Memory B cell (primary cell): ENCODE data around the gene IL1RAP.
"Not testable (repeated sequence)": the region's sequence is repeated elsewhere in the genome, so short reads cannot be mapped to it uniquely, and the experiment has no call there.

Experiments
- ATAC-seq: fragments of 150-1000 bp; cut with Tn5 transposase; 2 replicates; pipeline ENCODE4 v1.10.0; 2021; ENCODE audit warnings: low read depth, mild to moderate bottlenecking, moderate library complexity
- DNase-seq, 2 donors: peaks; one replicate each; pipeline ENCODE4 v3.0.0; 2022; ENCODE audit warnings: low spot score in 2 of 2
- H3K27ac Mint-ChIP-seq: one replicate; pipeline ENCODE4 v1.8.0; 2022; ENCODE audit warnings: mild to moderate bottlenecking, moderate library complexity, mixed read lengths
- H3K27me3 Mint-ChIP-seq: one replicate; pipeline ENCODE4 v1.8.0; 2022; ENCODE audit warnings: mixed read lengths
- H3K36me3 Mint-ChIP-seq: one replicate; pipeline ENCODE4 v1.8.0; 2022; ENCODE audit warnings: mild to moderate bottlenecking, mixed read lengths
- H3K4me1 Mint-ChIP-seq: one replicate; pipeline ENCODE4 v1.8.0; 2022; ENCODE audit warnings: mixed read lengths
- H3K4me3 Mint-ChIP-seq: one replicate; pipeline ENCODE4 v1.8.0; 2022; ENCODE audit warnings: mild to moderate bottlenecking, moderate library complexity, mixed read lengths
- H3K9me3 Mint-ChIP-seq: one replicate; pipeline ENCODE4 v1.8.0; 2022; ENCODE audit warnings: mixed read lengths

IL1RAP gene

DNA sequence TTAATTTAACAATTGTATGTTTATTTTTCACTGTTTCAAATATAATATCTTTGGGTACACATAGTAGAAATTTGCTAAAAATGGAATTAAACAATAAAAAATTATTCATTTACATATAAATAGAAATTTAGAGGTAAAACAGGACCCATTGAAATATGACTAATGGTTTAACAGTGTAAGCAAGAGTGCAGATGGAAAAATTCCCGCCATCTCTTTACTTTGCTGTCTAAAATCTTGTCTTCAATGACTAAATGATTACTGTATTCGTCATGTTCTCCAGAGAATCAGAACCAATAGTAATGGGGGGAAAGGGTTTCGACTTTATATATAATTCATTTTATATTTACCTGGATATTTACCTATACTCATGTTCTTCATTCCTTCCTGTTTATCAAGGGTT is 163.1 kb downstream of the IL1RAP start:
- no peak for ATAC-seq
- Mint-ChIP-seq H3K27me3 (no peaks in the 10 kb centered on the region), H3K36me3 (no peaks in the 10 kb centered on the region), H3K4me1 (no peaks in the 10 kb centered on the region), H3K9me3 (peaks cover 5% of the 10 kb centered on the region), H3K27ac (no peak overlapping the region), H3K4me3 (no peak overlapping the region)
- DNase-seq: no peak

DNA sequence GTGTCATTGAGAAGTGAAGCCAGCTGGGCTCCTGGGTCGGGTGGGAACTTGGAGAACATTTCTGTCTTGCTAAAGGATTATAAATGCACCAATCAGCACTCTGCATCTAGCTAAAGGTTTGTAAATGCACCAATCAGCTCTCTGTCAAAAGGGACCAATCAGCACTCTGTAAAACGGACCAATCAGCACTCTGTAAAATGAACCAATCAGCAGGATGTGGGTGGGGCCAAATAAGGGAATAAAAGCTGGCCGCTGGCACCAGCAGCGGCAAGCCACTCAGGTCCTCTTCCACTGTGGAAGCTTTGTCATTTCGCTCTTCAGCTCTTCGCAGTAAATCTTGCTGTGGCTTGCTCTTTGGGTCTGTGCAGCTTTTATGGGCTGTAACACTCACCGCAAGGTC is 164.0 kb downstream of the IL1RAP start:
- not testable (repeated sequence) for H3K36me3 Mint-ChIP-seq

GRCh38 chr3:190680691-190681090 is 166.8 kb downstream of the IL1RAP start:
- no peak for DNase-seq
- Mint-ChIP-seq H3K27ac (no peak overlapping the region), H3K27me3 (no peaks in the 10 kb centered on the region), H3K9me3 (peaks cover 5% of the 10 kb centered on the region), H3K4me1 (no peaks in the 10 kb centered on the region), H3K4me3 (no peak overlapping the region), H3K36me3 (no peaks in the 10 kb centered on the region)
- no peak for ATAC-seq

More for the DNA sequence above, 164.0 kb downstream of the IL1RAP start:
- not testable (repeated sequence) for H3K9me3 Mint-ChIP-seq, DNase-seq, H3K4me1 Mint-ChIP-seq, H3K27me3 Mint-ChIP-seq, H3K4me3 Mint-ChIP-seq, ATAC-seq, H3K27ac Mint-ChIP-seq

DNA sequence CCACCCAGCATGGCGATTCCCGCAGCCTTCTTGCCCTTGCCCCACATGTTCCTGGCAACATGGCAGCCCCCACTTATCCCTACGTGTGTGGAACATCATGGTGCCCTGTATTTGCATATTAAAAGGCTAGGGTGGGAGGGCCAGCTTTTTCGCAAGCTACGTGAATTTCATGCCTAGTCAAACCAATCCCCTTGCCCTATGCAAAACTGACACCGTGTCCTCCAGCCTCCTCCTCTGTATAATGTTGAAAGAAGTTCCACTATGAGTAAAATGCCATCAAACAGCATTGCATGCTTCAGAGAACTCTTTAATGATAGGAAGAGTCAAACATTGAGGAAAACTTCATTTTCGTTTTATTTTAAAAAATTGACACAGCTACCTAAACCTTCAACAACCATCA is 170.9 kb downstream of the IL1RAP start:
- Mint-ChIP-seq H3K27me3 (peaks cover 2% of the 10 kb centered on the region), H3K4me1 (no peaks in the 10 kb centered on the region), H3K27ac (no peak overlapping the region), H3K9me3 (peaks cover 2% of the 10 kb centered on the region), H3K4me3 (no peak overlapping the region), H3K36me3 (no peaks in the 10 kb centered on the region)
- no peak for ATAC-seq
- DNase-seq: no peak

DNA sequence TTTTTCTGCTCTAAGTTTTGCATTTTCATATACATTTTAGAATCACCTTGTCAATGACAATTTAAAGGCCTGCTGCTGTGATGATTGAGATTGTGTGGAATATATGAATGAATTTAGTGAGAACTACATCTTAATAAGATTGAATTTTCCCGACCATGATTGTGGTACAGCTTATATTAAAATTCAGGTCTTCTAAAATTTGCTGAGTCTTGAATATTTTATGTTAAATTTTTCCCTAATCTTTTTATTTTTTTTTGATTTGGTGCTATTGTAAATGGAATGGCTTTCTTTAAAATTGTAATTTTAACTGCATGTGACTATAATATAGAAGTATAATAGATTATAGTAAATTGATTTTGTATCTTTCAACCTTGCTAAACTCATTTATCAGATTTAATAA is 172.1 kb downstream of the IL1RAP start:
- ATAC-seq: no peak
- Mint-ChIP-seq H3K9me3 (peaks cover 2% of the 10 kb centered on the region), H3K4me3 (no peak overlapping the region), H3K27ac (no peak overlapping the region), H3K27me3 (peaks cover 2% of the 10 kb centered on the region), H3K4me1 (no peaks in the 10 kb centered on the region), H3K36me3 (no peaks in the 10 kb centered on the region)
- no peak for DNase-seq

- Mint-ChIP-seq H3K4me3 (no peak overlapping the region), H3K36me3 (no peaks in the 10 kb centered on the region), H3K4me1 (no peaks in the 10 kb centered on the region), H3K9me3 (peaks cover 2% of the 10 kb centered on the region), H3K27ac (no peak overlapping the region), H3K27me3 (peaks cover 3% of the 10 kb centered on the region)
- ATAC-seq (no peak), DNase-seq (no peak)
These were observed 176.4 kb downstream of the IL1RAP start for GRCh38 chr3:190690246-190690645.

- Mint-ChIP-seq H3K27ac (no peak overlapping the region), H3K9me3 (peaks cover 2% of the 10 kb centered on the region), H3K27me3 (peaks cover 3% of the 10 kb centered on the region), H3K4me1 (no peaks in the 10 kb centered on the region), H3K36me3 (no peaks in the 10 kb centered on the region), H3K4me3 (no peak overlapping the region)
- no peak for ATAC-seq
- DNase-seq: no peak
These were observed 178.4 kb downstream of the IL1RAP start for GRCh38 chr3:190692256-190692655.

DNA sequence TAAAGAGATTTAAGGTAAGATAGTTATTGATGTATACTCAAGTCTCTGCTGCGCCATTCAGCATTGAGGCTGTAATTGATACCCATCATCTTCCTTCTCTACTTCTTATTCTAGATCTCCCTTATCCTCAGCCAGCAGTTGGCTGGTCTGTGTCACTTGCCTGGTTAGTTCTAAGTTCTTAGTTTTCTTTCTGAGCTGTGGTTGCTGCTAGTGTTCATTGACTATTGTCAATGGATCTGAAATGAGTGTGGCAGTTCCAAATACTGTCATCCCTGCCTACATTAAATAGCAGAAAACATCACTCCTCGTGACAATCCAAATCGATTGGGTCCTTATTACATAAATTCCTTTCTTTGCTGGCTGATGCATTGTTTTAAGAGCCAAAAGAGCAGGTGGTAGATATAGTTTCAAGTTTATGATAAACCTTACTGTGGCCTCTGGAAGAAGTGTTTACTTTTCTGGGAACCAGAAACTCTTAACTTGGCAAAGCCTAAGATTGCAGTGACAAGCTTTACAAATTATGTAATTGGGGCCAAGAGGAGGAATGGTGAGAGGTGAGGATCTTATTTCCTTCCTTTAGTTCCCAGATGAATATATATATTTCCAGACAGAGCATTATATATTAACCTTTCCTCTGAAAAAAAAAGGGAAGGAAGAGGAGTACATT is 180.6 kb downstream of the IL1RAP start:
- no peak for ATAC-seq
- Mint-ChIP-seq H3K4me3 (no peak overlapping the region), H3K9me3 (no peaks in the 10 kb centered on the region), H3K4me1 (no peaks in the 10 kb centered on the region), H3K36me3 (no peaks in the 10 kb centered on the region), H3K27me3 (peaks cover 2% of the 10 kb centered on the region), H3K27ac (no peak overlapping the region)
- no peak for DNase-seq

DNA sequence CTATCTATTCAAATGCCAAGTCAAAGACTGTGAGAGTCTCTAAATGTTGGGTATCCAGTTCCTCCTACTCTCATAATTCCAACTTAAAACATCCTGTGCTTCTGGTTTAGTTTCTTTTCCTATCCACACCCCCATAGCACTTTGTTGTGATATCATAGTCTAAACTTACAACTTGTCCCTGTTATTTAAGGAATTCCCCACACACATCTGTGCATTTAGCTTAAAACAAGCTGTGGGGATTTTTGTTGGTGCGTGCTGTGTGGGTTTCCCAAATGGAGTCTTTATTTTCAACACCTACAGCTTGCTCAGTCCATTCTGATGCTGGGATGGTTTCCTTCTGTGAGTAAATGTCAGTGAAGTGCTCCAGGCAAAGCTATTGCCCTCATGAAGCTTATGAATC is 181.3 kb downstream of the IL1RAP start:
- no peak overlapping the region for H3K27ac Mint-ChIP-seq
- no peak for DNase-seq
- ATAC-seq: no peak
- H3K4me3 Mint-ChIP-seq: no peak overlapping the region
- H3K27me3 Mint-ChIP-seq: peaks cover 2% of the 10 kb centered on the region
- H3K36me3 Mint-ChIP-seq: no peaks in the 10 kb centered on the region
- H3K4me1 Mint-ChIP-seq: no peaks in the 10 kb centered on the region
- no peaks in the 10 kb centered on the region for H3K9me3 Mint-ChIP-seq

- no peaks in the 10 kb centered on the region for H3K9me3 Mint-ChIP-seq
- no peak overlapping the region for H3K4me3 Mint-ChIP-seq
These were observed 182.1 kb downstream of the IL1RAP start for GRCh38 chr3:190695994-190696393.

DNA sequence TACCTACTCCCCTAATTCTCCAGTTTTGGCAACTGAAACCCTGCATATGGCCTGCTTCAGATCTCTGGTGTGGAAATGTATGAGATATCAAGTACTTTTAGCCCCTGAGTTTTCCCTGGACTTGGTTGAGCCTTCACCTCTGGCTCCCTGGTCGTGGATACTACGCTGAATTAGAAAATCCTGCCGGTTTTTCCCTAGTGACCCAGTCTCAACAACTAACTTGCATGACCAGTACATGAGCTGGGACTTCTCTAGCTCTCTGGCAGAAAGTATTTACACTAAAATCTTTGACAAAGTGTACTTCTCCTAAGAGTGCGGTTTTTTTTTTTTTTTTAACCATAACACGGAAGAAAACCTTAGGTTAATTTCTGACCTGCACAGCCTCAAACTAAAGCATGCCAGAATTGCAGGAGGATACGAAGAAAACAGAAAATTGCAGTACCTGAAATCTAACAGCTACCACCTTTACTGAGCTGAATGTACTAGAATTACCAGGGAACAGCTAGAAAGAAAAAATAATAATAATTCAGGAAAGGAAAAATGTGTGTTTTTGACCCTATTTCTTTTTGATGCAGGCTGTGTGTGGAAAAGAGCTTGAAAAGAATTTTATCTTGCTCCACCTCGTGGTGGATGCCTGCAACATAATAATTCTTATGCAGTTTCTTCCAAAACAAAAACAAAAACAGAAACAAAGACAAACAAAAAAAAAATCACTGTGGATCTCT is 183.1 kb downstream of the IL1RAP start:
- Mint-ChIP-seq H3K4me3 (no peak overlapping the region), H3K27ac (no peak overlapping the region), H3K27me3 (peaks cover 5% of the 10 kb centered on the region), H3K9me3 (no peaks in the 10 kb centered on the region), H3K36me3 (no peaks in the 10 kb centered on the region), H3K4me1 (no peaks in the 10 kb centered on the region)
- ATAC-seq: no peak
- DNase-seq: peak in 1 of 2 donors; percentile 12

More at GRCh38 chr3:190695994-190696393, 182.1 kb downstream of the IL1RAP start:
- Mint-ChIP-seq H3K4me1 (no peaks in the 10 kb centered on the region), H3K36me3 (no peaks in the 10 kb centered on the region), H3K27me3 (peaks cover 5% of the 10 kb centered on the region), H3K27ac (no peak overlapping the region)
- ATAC-seq: no peak
- no peak for DNase-seq

GRCh38 chr3:190697502-190697830 is 183.6 kb downstream of the IL1RAP start:
- Mint-ChIP-seq H3K4me1 (no peaks in the 10 kb centered on the region), H3K36me3 (no peaks in the 10 kb centered on the region), H3K27me3 (peaks cover 7% of the 10 kb centered on the region), H3K4me3 (no peak overlapping the region), H3K9me3 (no peaks in the 10 kb centered on the region), H3K27ac (no peak overlapping the region)
- ATAC-seq (no peak), DNase-seq (no peak)

DNA sequence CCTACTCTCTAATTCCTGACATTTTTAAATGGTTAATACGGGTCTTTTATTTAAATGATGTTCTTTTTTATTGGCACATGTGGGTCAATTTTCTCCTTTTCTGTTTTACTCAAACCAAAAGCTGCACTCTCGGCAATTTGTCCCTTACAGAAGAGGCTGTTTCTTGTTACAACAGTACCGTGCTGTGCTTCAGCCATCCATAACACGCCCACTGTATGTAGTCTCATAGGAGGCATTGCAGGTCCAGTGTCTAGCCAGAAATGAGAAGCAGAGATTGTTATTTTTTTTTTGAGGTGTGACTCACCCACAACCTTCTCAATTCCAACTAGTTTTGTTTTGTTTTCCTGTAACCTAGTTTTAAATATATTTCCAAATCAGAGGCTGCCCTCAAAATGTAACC is 184.0 kb downstream of the IL1RAP start:
- DNase-seq (no peak), ATAC-seq (no peak)
- Mint-ChIP-seq H3K27me3 (peaks cover 7% of the 10 kb centered on the region), H3K36me3 (no peaks in the 10 kb centered on the region), H3K4me3 (no peak overlapping the region), H3K4me1 (no peaks in the 10 kb centered on the region), H3K9me3 (no peaks in the 10 kb centered on the region), H3K27ac (no peak overlapping the region)

DNA sequence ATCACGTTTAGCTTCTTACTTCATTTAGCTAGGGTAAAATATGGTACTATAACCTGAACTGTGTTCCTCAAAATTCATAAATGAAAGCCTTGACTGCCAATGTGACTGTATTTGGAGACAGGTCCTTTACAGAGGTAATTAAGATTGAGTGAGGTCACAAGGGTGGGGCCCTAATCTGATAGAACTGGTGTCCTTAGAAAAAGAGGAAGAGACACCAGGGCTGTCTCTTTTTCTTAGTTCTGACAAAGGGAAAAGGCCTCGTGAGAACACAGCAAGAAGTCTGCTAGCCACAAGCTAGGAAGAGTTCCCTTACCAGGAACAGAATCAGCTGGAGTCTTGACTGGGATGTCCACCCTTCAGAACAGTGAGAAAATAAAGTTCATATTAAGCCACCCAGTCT is 185.9 kb downstream of the IL1RAP start:
- no peaks in the 10 kb centered on the region for H3K4me1 Mint-ChIP-seq
- no peaks in the 10 kb centered on the region for H3K9me3 Mint-ChIP-seq
- no peak overlapping the region for H3K4me3 Mint-ChIP-seq
- no peak for DNase-seq
- no peak for ATAC-seq
- no peaks in the 10 kb centered on the region for H3K36me3 Mint-ChIP-seq
- peaks cover 8% of the 10 kb centered on the region for H3K27me3 Mint-ChIP-seq
- H3K27ac Mint-ChIP-seq: no peak overlapping the region

GRCh38 chr3:190701096-190701532 is 187.2 kb downstream of the IL1RAP start:
- no peak overlapping the region for H3K4me3 Mint-ChIP-seq
- ATAC-seq (peak; percentile 34), DNase-seq (no peak)
- peaks cover 8% of the 10 kb centered on the region for H3K27me3 Mint-ChIP-seq
- H3K27ac Mint-ChIP-seq: no peak overlapping the region
- H3K36me3 Mint-ChIP-seq: no peaks in the 10 kb centered on the region
- H3K9me3 Mint-ChIP-seq: no peaks in the 10 kb centered on the region
- no peaks in the 10 kb centered on the region for H3K4me1 Mint-ChIP-seq
